Ishikawa (cell line): ENCODE results near the gene TRIO.

Experiments
- CEBPB ChIP-seq: IDR thresholded peaks from 2 replicates; pipeline ENCODE4 v1.6.1; 2012
- CREB1 ChIP-seq: IDR thresholded peaks from 2 replicates; pipeline ENCODE4 v1.6.1; 2012; ENCODE audit warnings: low read depth
- EGR1 ChIP-seq: IDR thresholded peaks from 2 replicates; pipeline ENCODE4 v1.6.1; 2012
- EP300 ChIP-seq: IDR thresholded peaks from 2 replicates; pipeline ENCODE4 v1.6.1; 2012; ENCODE audit warnings: borderline replicate concordance
- FOXM1 ChIP-seq: IDR thresholded peaks from 2 replicates; pipeline ENCODE4 v1.6.1; 2012; ENCODE audit warnings: low read depth, borderline replicate concordance
- NFIC ChIP-seq: IDR thresholded peaks from 2 replicates; pipeline ENCODE4 v1.6.1; 2012
- RAD21 ChIP-seq: IDR thresholded peaks from 2 replicates; pipeline ENCODE4 v1.6.1; 2012; ENCODE audit warnings: low read depth
- TAF1 ChIP-seq: IDR thresholded peaks from 2 replicates; pipeline ENCODE4 v1.6.1; 2012; ENCODE audit warnings: low read depth, mild to moderate bottlenecking
- TCF12 ChIP-seq: IDR thresholded peaks from 2 replicates; pipeline ENCODE4 v1.6.1; 2012; ENCODE audit warnings: low read depth
- TEAD4 ChIP-seq: IDR thresholded peaks from 2 replicates; pipeline ENCODE4 v1.6.1; 2012
- YY1 ChIP-seq: IDR thresholded peaks from 2 replicates; pipeline ENCODE4 v1.6.1; 2012; ENCODE audit warnings: low read depth
- ZBTB7A ChIP-seq: IDR thresholded peaks from 2 replicates; pipeline ENCODE4 v1.6.1; 2012; ENCODE audit warnings: low read depth
- TF ChIP-seq, protein P1 (sequence below): IDR thresholded peaks from 2 replicates; pipeline ENCODE4 v1.6.1; 2012
- TF ChIP-seq, protein P2 (sequence below): IDR thresholded peaks from 2 replicates; pipeline ENCODE4 v1.6.1; 2012
- TF ChIP-seq, protein P3 (sequence below): IDR thresholded peaks from 2 replicates; pipeline ENCODE4 v1.6.1; 2012; ENCODE audit warnings: low read depth, mild to moderate bottlenecking

Gene TRIO

DNA sequence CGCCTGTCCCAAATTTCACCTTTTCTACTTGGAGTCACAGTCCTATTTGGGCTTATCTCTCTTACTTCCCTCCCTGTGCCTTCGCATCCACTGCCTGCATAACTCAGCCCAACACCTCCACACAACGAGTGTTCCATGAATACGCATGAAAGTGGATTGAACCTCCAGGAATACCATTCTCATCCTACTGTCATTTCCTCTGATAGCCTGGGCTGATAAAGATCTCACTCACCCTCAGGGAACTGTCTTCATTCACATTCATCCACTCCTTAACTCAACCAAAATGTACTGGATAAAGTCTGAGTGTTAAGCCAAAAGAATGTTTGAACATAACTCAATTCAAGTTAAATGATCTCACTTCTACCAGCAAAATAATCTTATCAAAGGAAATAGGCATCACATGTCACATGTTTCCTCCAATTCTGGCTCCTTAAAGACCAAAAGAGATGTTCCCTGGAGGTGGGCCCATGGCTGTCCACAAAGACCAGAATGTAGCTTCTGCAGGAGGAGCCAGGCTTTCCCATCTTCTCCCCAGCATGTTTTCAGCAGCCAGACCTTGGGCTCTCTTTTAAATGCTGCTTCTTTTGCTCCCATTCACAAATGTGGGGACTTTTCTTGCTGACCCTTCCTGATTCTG lies 28.4 kb upstream of the TRIO start:
- TF ChIP-seq TCF12: no peak
- no peak for TF ChIP-seq FOXM1
- TF ChIP-seq ZBTB7A: no peak

DNA sequence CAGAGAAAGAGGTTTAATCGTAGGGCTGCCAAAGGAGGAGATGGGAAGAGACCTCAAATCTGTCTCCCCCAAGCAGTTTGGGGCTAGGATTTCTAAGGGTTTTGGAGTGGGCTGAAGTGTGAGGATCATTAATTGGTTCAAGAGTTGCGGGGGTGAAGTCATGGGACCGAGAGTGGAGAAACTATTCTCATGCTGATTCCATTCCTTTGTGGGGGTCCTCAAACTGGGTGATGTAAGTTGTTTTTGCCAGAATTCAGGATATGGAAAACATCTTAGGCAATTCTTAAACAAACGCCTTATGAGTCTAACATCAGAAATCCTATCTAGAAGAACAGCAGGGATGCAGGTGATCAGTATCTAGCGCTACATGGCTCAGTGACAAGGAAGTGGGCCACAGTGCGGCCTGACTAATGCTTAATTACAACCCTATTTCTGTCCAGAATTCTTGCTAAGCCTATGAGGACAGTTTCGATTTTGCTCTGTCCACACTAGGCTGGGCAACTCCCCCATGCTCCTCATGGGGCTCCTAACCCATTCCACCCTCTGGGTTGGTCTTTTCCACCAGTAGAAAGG lies 27.7 kb upstream of the TRIO start:
- TF ChIP-seq RAD21 (no peak), ZBTB7A (no peak), CEBPB (no peak), TEAD4 (no peak), CREB1 (no peak), TAF1 (no peak), NFIC (no peak), EGR1 (no peak), EP300 (no peak)
- TF ChIP-seq, protein P1, sequence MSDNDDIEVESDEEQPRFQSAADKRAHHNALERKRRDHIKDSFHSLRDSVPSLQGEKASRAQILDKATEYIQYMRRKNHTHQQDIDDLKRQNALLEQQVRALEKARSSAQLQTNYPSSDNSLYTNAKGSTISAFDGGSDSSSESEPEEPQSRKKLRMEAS: no peak
- TF ChIP-seq, protein P2, sequence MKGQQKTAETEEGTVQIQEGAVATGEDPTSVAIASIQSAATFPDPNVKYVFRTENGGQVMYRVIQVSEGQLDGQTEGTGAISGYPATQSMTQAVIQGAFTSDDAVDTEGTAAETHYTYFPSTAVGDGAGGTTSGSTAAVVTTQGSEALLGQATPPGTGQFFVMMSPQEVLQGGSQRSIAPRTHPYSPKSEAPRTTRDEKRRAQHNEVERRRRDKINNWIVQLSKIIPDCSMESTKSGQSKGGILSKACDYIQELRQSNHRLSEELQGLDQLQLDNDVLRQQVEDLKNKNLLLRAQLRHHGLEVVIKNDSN: no peak

DNA sequence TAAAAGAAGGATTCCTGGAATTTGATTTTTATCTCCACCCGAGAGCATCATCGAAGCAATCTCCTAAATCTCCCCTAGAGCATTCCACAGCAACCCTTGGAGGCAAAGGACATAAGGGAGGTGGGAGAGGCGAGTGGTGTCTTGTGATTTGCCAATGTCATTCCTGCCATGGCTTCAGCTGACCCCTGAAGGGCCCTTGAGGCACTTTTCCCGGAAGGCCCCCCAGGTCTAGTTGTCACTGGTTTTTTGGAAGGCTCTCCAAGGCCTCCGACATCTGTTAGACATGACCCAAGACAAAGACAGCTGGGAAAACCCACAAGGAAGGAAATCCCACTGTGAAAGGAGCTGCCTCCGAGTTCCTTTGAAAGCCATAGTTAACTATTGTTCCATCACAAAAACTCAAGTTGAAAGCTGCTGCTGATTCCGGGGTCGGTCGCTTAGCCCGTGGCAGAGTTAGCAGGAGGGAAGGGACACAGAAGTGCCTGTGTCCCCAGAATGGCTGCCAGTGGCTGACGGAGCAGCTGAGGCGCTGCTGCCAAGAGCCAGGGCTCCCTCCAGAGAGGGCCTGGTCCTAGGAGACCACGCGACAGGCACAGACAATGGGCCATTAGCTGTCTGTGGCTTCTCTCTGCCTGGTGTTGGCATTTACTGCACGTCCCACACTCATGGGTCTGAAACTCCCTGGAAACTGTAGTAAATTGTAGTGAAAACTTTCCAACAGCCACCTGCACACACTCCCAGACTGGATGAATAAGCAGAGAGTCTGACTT lies 24.4 kb upstream of the TRIO start:
- TF ChIP-seq EGR1 (no peak), NFIC (no peak), CEBPB (no peak), TEAD4 (no peak), CREB1 (no peak), TAF1 (no peak), FOXM1 (no peak), ZBTB7A (no peak), YY1 (no peak), EP300 (no peak), RAD21 (no peak), TCF12 (no peak)
- TF ChIP-seq, protein P1: no peak
- TF ChIP-seq, protein P2: no peak
- TF ChIP-seq, protein P3, sequence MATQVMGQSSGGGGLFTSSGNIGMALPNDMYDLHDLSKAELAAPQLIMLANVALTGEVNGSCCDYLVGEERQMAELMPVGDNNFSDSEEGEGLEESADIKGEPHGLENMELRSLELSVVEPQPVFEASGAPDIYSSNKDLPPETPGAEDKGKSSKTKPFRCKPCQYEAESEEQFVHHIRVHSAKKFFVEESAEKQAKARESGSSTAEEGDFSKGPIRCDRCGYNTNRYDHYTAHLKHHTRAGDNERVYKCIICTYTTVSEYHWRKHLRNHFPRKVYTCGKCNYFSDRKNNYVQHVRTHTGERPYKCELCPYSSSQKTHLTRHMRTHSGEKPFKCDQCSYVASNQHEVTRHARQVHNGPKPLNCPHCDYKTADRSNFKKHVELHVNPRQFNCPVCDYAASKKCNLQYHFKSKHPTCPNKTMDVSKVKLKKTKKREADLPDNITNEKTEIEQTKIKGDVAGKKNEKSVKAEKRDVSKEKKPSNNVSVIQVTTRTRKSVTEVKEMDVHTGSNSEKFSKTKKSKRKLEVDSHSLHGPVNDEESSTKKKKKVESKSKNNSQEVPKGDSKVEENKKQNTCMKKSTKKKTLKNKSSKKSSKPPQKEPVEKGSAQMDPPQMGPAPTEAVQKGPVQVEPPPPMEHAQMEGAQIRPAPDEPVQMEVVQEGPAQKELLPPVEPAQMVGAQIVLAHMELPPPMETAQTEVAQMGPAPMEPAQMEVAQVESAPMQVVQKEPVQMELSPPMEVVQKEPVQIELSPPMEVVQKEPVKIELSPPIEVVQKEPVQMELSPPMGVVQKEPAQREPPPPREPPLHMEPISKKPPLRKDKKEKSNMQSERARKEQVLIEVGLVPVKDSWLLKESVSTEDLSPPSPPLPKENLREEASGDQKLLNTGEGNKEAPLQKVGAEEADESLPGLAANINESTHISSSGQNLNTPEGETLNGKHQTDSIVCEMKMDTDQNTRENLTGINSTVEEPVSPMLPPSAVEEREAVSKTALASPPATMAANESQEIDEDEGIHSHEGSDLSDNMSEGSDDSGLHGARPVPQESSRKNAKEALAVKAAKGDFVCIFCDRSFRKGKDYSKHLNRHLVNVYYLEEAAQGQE: no peak

DNA sequence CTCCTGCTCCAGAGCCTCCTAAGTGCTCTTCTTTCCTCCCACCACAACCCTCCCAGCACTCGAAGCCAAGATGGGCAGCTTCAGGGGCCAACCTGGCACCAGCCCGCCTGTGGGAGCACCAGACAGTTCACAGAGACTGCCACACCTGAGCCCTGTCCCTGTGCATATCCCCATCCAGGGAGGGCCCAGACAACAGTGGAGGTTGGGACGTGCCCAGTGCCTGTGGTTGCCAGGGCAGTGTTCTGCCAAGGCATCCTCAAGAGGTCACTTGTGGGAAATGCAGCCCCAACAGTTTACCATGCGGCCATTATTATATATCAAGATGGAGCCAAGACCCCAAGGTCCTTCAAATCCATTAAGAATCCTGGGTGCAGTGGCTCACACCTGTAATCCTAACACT lies 23.0 kb upstream of the TRIO start:
- TF ChIP-seq ZBTB7A (no peak), EGR1 (no peak), YY1 (no peak), RAD21 (no peak), CREB1 (no peak), TAF1 (no peak), CEBPB (no peak)
- TF ChIP-seq, protein P2: no peak
- TF ChIP-seq, protein P1: no peak

DNA sequence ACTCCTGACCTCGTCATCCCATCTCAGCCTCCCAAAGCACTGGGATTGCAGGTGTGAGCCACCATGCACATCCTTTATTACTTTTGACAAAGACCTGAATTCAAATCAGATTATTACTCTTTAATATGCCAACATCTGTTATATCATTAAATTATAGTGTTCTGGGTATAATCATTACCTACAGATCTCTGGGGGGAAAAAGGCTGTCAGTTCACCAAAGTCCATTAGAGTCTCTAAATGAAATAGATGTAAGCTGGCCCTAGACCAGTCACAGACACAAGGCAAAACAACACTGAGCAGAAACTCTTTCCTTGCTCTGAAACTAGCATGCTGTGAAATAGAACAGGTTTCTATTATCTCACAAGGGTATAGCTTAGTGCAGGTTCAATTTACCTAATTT lies 21.6 kb upstream of the TRIO start:
- TF ChIP-seq, protein P1: no peak
- TF ChIP-seq, protein P2: no peak
- TF ChIP-seq RAD21: no peak
- no peak for TF ChIP-seq CREB1
- TF ChIP-seq EGR1: no peak
- TF ChIP-seq FOXM1: no peak
- no peak for TF ChIP-seq TAF1
- no peak for TF ChIP-seq TCF12
- no peak for TF ChIP-seq ZBTB7A
- TF ChIP-seq CEBPB: no peak
- no peak for TF ChIP-seq YY1
- TF ChIP-seq TEAD4: no peak
- TF ChIP-seq EP300: no peak
- TF ChIP-seq, protein P3: no peak
- no peak for TF ChIP-seq NFIC
